Measurements from ENCODE around the gene RASAL2. TPM values are rescaled to one million over a fixed set of nuclear protein-coding genes. Genes with fewer than 3 reads are reported as not detected.

Gene RASAL2
- total RNA-seq, 3 donors from 2014 or later, result 13.0 to 17.5 (median 14.2) TPM

DNA sequence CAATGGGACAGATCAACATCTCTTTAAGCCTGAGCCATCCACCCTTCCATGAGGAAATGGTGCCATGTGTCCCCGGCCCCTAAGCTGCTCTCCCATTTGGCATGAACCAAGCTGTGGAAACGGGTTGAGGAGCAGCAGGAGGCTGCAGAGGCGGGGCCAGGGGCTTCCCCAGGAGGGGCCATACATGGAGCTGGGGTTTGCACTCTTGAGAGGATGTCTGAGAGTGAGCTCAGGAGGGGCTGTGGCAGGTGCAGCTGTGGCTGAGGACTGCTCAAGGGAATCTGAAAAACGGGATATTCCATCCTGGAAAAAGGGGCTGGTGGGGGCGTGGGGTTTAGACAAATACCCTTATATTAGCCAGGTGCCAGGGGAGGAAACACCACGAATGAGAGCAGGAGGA, 409.9 kb downstream of the RASAL2 start:
- ATAC-seq (no peak), DNase-seq (no peak)
- TF ChIP-seq, protein P1, sequence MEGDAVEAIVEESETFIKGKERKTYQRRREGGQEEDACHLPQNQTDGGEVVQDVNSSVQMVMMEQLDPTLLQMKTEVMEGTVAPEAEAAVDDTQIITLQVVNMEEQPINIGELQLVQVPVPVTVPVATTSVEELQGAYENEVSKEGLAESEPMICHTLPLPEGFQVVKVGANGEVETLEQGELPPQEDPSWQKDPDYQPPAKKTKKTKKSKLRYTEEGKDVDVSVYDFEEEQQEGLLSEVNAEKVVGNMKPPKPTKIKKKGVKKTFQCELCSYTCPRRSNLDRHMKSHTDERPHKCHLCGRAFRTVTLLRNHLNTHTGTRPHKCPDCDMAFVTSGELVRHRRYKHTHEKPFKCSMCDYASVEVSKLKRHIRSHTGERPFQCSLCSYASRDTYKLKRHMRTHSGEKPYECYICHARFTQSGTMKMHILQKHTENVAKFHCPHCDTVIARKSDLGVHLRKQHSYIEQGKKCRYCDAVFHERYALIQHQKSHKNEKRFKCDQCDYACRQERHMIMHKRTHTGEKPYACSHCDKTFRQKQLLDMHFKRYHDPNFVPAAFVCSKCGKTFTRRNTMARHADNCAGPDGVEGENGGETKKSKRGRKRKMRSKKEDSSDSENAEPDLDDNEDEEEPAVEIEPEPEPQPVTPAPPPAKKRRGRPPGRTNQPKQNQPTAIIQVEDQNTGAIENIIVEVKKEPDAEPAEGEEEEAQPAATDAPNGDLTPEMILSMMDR (IDR thresholded peaks at IDR 0.05), result no peak

DNA sequence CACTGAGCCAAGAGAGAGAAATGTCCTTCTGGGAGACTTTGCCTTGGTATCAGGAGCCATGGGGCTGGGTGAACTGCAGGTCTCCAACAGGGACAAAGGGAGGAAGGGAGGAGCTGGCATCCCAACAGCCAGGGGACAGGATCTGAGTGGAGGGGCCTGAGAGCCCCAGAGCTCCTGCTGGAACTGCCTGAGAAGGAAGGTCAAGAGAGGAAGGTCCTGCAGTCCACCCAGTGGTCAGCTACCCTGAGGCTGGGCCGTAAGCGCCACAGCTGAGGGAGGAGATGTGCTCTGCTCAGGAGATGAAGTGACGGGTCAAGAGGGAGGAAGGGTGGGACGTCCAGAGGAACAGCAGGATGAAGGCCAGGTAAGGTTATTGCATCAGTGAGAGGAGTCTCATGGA, 410.4 kb downstream of the RASAL2 start:
- Histone ChIP-seq H3K4me1 (ENCODE audit: low read depth) (no peaks in the 10 kb centered on the region), H3K36me3 (ENCODE audit: low read depth) (no peaks in the 10 kb centered on the region), H3K9me3 (no peaks in the 10 kb centered on the region), H3K4me3 (no peak overlapping the region)
- no peak for ATAC-seq
- no peak for DNase-seq
- intact Hi-C loops (cut with DNase I, micrococcal nuclease), result loop anchor here (5.0 to 10.0 kb wide), 2 partner anchors 189 to 192 kb away; no protein-coding TSS in a partner anchor
- TF ChIP-seq, protein P1 (IDR thresholded peaks at IDR 0.05), result no peak

More for the DNA sequence above, 409.9 kb downstream of the RASAL2 start:
- Histone ChIP-seq H3K4me3 (no peak overlapping the region), H3K36me3 (ENCODE audit: low read depth) (no peaks in the 10 kb centered on the region), H3K9me3 (no peaks in the 10 kb centered on the region), H3K4me1 (ENCODE audit: low read depth) (no peaks in the 10 kb centered on the region)
- intact Hi-C loops (cut with DNase I, micrococcal nuclease), result loop anchor here (5.0 to 10.0 kb wide), 2 partner anchors 189 to 192 kb away; no protein-coding TSS in a partner anchor

DNA sequence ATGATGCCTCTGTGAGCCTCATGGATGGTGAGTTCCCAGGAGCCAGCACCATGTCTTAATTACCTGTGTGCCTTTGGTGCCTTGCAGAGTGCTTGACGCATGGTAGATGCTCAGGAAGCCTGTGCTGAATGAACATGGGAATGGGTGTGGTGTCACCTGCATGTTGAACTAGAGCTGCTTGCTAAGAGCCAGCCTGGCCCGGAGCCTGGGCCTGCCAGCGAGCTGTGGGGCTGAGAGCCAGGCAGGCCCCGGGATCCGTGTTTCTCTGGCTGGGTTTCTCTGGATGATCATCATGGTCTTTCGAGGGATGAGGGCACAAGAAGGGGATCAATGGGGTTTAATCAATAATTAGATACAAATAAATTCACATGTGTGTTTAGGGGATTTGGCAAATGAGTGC, 412.3 kb downstream of the RASAL2 start:
- TF ChIP-seq, protein P1 (IDR thresholded peaks at IDR 0.05), result no peak
- Histone ChIP-seq H3K4me3 (no peak overlapping the region), H3K9me3 (no peaks in the 10 kb centered on the region), H3K36me3 (ENCODE audit: low read depth) (no peaks in the 10 kb centered on the region), H3K4me1 (ENCODE audit: low read depth) (no peaks in the 10 kb centered on the region)
- no peak for DNase-seq
- no peak for ATAC-seq
- intact Hi-C loops (cut with DNase I, micrococcal nuclease), result loop anchor here in 1 of 2 donors (10.0 kb wide), 1 partner anchor 191 kb away; no protein-coding TSS in a partner anchor

DNA sequence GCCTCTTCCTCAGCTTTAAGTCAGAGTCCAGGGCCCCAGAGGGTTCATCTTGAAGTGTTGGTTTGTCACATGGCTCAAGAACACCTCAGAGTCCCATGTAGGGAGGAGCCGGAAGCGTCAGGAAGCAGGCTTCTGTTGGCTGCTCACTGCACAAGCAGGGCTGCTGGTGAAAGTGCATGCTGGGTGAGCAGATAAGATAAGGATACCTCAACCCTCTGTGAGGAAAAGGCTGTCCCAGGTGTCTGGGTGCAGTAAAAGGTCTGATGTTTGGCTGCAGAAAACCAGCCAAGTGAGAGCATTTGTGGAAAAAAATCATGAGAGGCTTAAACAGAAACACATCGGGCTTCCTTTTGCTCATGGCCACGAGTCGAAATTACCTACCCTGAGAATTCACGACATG, 412.8 kb downstream of the RASAL2 start:
- TF ChIP-seq, protein P1 (IDR thresholded peaks at IDR 0.05), result no peak
- Histone ChIP-seq H3K36me3 (ENCODE audit: low read depth) (no peaks in the 10 kb centered on the region), H3K4me3 (no peak overlapping the region), H3K9me3 (no peaks in the 10 kb centered on the region), H3K4me1 (ENCODE audit: low read depth) (no peaks in the 10 kb centered on the region)
- ATAC-seq (peak; percentile 88), DNase-seq (peak in 1 of 3 donors; percentile 37)
- intact Hi-C loops (cut with DNase I, micrococcal nuclease), result loop anchor here in 1 of 2 donors (10.0 kb wide), 1 partner anchor 192 kb away; no protein-coding TSS in a partner anchor

DNA sequence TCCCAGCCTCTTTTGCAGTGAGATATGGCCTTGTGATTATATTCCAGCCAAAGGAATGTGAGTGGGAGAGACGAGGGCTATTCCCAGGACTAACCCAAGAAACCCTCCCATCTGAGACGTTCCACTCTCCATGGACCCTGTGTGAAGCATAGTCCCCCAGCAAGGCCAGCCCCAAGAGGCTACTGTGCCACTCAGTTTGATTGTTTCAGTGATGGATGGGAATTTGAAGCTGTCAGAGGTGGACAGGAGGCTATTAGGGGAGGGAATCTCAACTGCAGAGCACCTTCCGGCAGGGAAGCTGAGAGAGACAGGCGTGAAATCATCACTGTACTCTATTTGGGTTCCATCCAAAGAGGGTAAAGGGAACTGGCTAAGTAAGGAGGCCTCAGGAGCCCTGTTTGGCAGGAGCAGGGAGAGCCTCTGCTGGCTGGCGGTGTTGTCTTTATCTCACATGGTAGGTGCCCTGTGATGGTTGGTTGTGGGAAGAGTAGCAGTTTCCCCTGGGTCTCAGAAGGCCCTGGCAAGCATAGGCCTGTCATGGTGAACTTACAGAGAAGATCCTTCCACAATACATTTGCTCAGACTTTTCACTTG, 415.6 kb downstream of the RASAL2 start:
- DNase-seq, result no peak
- Histone ChIP-seq H3K36me3 (ENCODE audit: low read depth) (no peaks in the 10 kb centered on the region), H3K4me3 (no peak overlapping the region), H3K9me3 (no peaks in the 10 kb centered on the region), H3K4me1 (ENCODE audit: low read depth) (no peaks in the 10 kb centered on the region)
- no peak for ATAC-seq
- TF ChIP-seq, protein P1 (IDR thresholded peaks at IDR 0.05), result no peak
- intact Hi-C loops (cut with DNase I, micrococcal nuclease), result loop anchor here in 1 of 2 donors (10.0 kb wide), 1 partner anchor 195 kb away; no protein-coding TSS in a partner anchor
